Nephron progenitor cell (in vitro differentiated cells): Measurements from ENCODE around the gene HUNK.

Source experiments
- DNase-seq: peaks from one replicate; pipeline ENCODE4 v3.0.0; 2021
- H3K27ac Mint-ChIP-seq: 2 replicates; pipeline ENCODE4 v1.8.0; 2021; ENCODE audit warnings: mild to moderate bottlenecking, moderate library complexity, mixed read lengths
- H3K27me3 Mint-ChIP-seq: 2 replicates; pipeline ENCODE4 v1.8.0; 2021; ENCODE audit warnings: mild to moderate bottlenecking, low read depth, mixed read lengths; ENCODE audit not compliant: poor library complexity
- H3K36me3 Mint-ChIP-seq: 2 replicates; pipeline ENCODE4 v1.8.0; 2021; ENCODE audit warnings: low read depth, mixed read lengths
- H3K4me1 Mint-ChIP-seq: 2 replicates; pipeline ENCODE4 v1.8.0; 2021; ENCODE audit warnings: mixed read lengths
- H3K4me3 Mint-ChIP-seq: 2 replicates; pipeline ENCODE4 v1.8.0; 2021; ENCODE audit warnings: mild to moderate bottlenecking, moderate library complexity, mixed read lengths
- H3K9me3 Mint-ChIP-seq: 2 replicates; pipeline ENCODE4 v1.8.0; 2021; ENCODE audit warnings: mild to moderate bottlenecking, moderate library complexity, mixed read lengths
- CTCF ChIP-seq: fragments of 200-600 bp; sonication (generic); IDR thresholded peaks from 2 replicates; pipeline ENCODE4 v1.5.0; 2021; ENCODE audit warnings: antibody characterized with exemption

Gene HUNK

GRCh38 chr21:31985398-31985797 is 112.6 kb downstream of the HUNK start:
- H3K4me3 Mint-ChIP-seq = no peak overlapping the region
- no peak for DNase-seq
- TF ChIP-seq CTCF = no peak
- H3K36me3 Mint-ChIP-seq = peaks cover 69% of the 10 kb centered on the region
- peak overlapping the region; percentile 36 for H3K27ac Mint-ChIP-seq
- H3K9me3 Mint-ChIP-seq = peaks cover 12% of the 10 kb centered on the region
- no peaks in the 10 kb centered on the region for H3K27me3 Mint-ChIP-seq
- peaks cover 50% of the 10 kb centered on the region for H3K4me1 Mint-ChIP-seq

- DNase-seq = no peak
- H3K36me3 Mint-ChIP-seq = peaks cover 67% of the 10 kb centered on the region
- TF ChIP-seq CTCF = no peak
- H3K4me1 Mint-ChIP-seq = peaks cover 50% of the 10 kb centered on the region
- H3K4me3 Mint-ChIP-seq = no peak overlapping the region
- H3K27me3 Mint-ChIP-seq = no peaks in the 10 kb centered on the region
- H3K27ac Mint-ChIP-seq = peak overlapping the region; percentile 73
- peaks cover 4% of the 10 kb centered on the region for H3K9me3 Mint-ChIP-seq
These were observed 113.4 kb downstream of the HUNK start for GRCh38 chr21:31986035-31986856.

GRCh38 chr21:31987696-31988095 is 114.9 kb downstream of the HUNK start:
- H3K27ac Mint-ChIP-seq = peak overlapping the region; percentile 84
- TF ChIP-seq CTCF = no peak
- peaks cover 59% of the 10 kb centered on the region for H3K4me1 Mint-ChIP-seq
- H3K9me3 Mint-ChIP-seq = no peaks in the 10 kb centered on the region
- H3K4me3 Mint-ChIP-seq = no peak overlapping the region
- no peak for DNase-seq
- no peaks in the 10 kb centered on the region for H3K27me3 Mint-ChIP-seq
- H3K36me3 Mint-ChIP-seq = peaks cover 67% of the 10 kb centered on the region

GRCh38 chr21:31988492-31989290 is 115.9 kb downstream of the HUNK start:
- peaks cover 59% of the 10 kb centered on the region for H3K4me1 Mint-ChIP-seq
- TF ChIP-seq CTCF = no peak
- no peak overlapping the region for H3K4me3 Mint-ChIP-seq
- peak overlapping the region; percentile 68 for H3K27ac Mint-ChIP-seq
- no peaks in the 10 kb centered on the region for H3K27me3 Mint-ChIP-seq
- H3K36me3 Mint-ChIP-seq = peaks cover 65% of the 10 kb centered on the region
- DNase-seq = no peak
- no peaks in the 10 kb centered on the region for H3K9me3 Mint-ChIP-seq

GRCh38 chr21:31991356-31992331 is 118.8 kb downstream of the HUNK start:
- Mint-ChIP-seq H3K9me3 (no peaks in the 10 kb centered on the region), H3K27me3 (no peaks in the 10 kb centered on the region), H3K4me1 (peaks cover 39% of the 10 kb centered on the region), H3K4me3 (no peak overlapping the region), H3K27ac (peak overlapping the region; percentile 19), H3K36me3 (peaks cover 57% of the 10 kb centered on the region)
- DNase-seq = no peak
- no peak for TF ChIP-seq CTCF
